Stimulated activated CD8-positive, alpha-beta memory T cell treated with anti-CD3 and anti-CD28 coated beads, Interleukin-12 subunit alpha, Interleukin-12 subunit beta, amount 100 ng/mL, for 24 hours (primary cell): ENCODE results near the gene EXTL2.
"Not testable (repeated sequence)": the region's sequence is repeated elsewhere in the genome, so short reads cannot be mapped to it uniquely, and the experiment has no call there.

Experiments used
- DNase-seq: peaks from one replicate; pipeline ENCODE4 v3.0.0-alpha.2; 2020; ENCODE audit errors: extremely low read depth

EXTL2 gene

GRCh38 chr1:100894603-100895539 lies at the start of gene EXTL2:
EXTL2 (minus strand) TSS chr1:100894842; CDS start chr1:100888757, 6,085 bp downstream.
- no peak for DNase-seq

- no peak for DNase-seq
Measured at GRCh38 chr1:100943533-100943932, 48.9 kb upstream of the EXTL2 start.

- no peak for DNase-seq
Measured at GRCh38 chr1:100942304-100943046, 47.8 kb upstream of the EXTL2 start.

- DNase-seq = no peak
Measured at GRCh38 chr1:100941580-100942216, 47.1 kb upstream of the EXTL2 start.

GRCh38 chr1:100941098-100941527 lies 46.5 kb upstream of the EXTL2 start:
- DNase-seq = no peak

GRCh38 chr1:100936194-100936967 lies 41.7 kb upstream of the EXTL2 start:
- no peak for DNase-seq

GRCh38 chr1:100933555-100933954 lies 38.9 kb upstream of the EXTL2 start:
- not testable (repeated sequence) for DNase-seq

- no peak for DNase-seq
Measured at GRCh38 chr1:100931716-100932115, 37.1 kb upstream of the EXTL2 start.

- no peak for DNase-seq
Measured at GRCh38 chr1:100930494-100930893, 35.9 kb upstream of the EXTL2 start.

GRCh38 chr1:100928128-100928527 lies 33.5 kb upstream of the EXTL2 start:
- DNase-seq = no peak

GRCh38 chr1:100927276-100927675 lies 32.6 kb upstream of the EXTL2 start:
- no peak for DNase-seq

- no peak for DNase-seq
Measured at GRCh38 chr1:100926240-100926639, 31.6 kb upstream of the EXTL2 start.

GRCh38 chr1:100924991-100925390 lies 30.3 kb upstream of the EXTL2 start:
- DNase-seq = no peak

- DNase-seq = no peak
Measured at GRCh38 chr1:100924212-100924611, 29.6 kb upstream of the EXTL2 start.

- no peak for DNase-seq
Measured at GRCh38 chr1:100921110-100921706, 26.6 kb upstream of the EXTL2 start.

GRCh38 chr1:100912019-100912418 lies 17.4 kb upstream of the EXTL2 start:
- DNase-seq = no peak

- DNase-seq = no peak
Measured at GRCh38 chr1:100909018-100909417, 14.4 kb upstream of the EXTL2 start.

- no peak for DNase-seq
Measured at GRCh38 chr1:100907887-100908286, 13.2 kb upstream of the EXTL2 start.

GRCh38 chr1:100905181-100905580 lies 10.5 kb upstream of the EXTL2 start:
- DNase-seq = no peak

GRCh38 chr1:100904528-100904927 lies 9.9 kb upstream of the EXTL2 start:
- no peak for DNase-seq

GRCh38 chr1:100903777-100904176 lies 9.1 kb upstream of the EXTL2 start:
- no peak for DNase-seq
